WI38 (cell line): ENCODE results near the gene TAS1R3.

Experiments used
- H3K4me3 ChIP-seq: 2 replicates; pipeline ENCODE4 v1.5.1; 2011; ENCODE audit warnings: low read depth, mild to moderate bottlenecking, control low read depth, low read length
- TF ChIP-seq, protein P1 (sequence below): IDR thresholded peaks from 2 replicates; pipeline ENCODE4 v1.5.1; 2012; ENCODE audit warnings: low read depth, mild to moderate bottlenecking, control low read depth, low read length

The TAS1R3 gene

GRCh38 chr1:1349256-1350012 is 18.4 kb downstream of the TAS1R3 start, which contains the start of gene DVL1:
Gene DVL1, minus strand, starts transcription at chr1:1349418. Its CDS starts 353 bp downstream, at chr1:1349065.
- H3K4me3 ChIP-seq = peak within 1 kb of the TSS; percentile 74
- TF ChIP-seq, protein P1, sequence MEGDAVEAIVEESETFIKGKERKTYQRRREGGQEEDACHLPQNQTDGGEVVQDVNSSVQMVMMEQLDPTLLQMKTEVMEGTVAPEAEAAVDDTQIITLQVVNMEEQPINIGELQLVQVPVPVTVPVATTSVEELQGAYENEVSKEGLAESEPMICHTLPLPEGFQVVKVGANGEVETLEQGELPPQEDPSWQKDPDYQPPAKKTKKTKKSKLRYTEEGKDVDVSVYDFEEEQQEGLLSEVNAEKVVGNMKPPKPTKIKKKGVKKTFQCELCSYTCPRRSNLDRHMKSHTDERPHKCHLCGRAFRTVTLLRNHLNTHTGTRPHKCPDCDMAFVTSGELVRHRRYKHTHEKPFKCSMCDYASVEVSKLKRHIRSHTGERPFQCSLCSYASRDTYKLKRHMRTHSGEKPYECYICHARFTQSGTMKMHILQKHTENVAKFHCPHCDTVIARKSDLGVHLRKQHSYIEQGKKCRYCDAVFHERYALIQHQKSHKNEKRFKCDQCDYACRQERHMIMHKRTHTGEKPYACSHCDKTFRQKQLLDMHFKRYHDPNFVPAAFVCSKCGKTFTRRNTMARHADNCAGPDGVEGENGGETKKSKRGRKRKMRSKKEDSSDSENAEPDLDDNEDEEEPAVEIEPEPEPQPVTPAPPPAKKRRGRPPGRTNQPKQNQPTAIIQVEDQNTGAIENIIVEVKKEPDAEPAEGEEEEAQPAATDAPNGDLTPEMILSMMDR = peak; percentile 33; the same call in 1 of the 2 replicates

DNA sequence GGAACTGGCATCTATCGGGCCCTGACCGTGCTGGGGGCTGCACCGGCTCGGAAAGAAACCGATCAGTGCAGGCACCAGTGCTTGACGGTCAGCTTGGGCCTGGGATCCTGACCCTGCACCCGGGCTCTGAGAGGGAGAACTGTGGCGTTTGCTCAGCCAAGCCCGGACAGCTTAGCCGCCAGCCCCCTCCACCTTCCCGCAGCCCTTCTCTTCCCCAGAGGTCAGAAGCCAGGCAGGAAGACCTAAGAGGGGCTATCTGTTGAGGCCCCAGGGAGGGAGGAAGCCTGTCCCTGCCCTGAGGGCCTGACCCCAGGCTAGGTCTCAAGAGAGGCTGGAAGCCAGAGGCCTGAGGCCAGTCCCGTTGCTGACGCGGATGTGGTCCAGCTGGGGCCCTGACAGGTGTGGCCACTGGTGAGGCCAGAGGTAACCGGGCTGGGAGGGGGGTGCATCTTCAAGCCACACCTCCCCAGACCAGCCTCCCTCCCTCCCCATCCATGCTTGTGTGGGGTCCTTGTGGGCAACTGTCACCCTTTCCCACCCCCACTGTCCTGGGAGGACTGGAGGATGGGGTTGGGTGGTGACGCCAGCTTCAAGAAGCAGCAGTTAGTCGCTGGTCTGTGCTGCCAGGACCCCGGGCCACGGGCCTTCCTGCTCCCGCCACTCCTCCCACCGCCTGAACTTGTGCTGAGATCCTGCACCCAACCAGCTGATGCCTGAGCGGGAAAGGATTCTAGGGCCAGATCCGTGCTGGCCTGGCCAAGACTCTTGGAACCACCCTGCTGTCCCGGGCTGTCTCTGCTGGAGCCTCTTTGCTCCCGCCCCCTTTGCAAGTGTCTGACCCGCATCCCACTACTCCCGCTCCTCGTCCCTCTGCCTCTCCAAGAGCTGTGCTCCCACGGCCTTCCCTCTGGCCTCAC is 20.7 kb downstream of the TAS1R3 start:
- no peak overlapping the region for H3K4me3 ChIP-seq
- TF ChIP-seq, protein P1 = no peak

- H3K4me3 ChIP-seq = no peak overlapping the region
- TF ChIP-seq, protein P1 = no peak
Measured at GRCh38 chr1:1352786-1353388, 21.8 kb downstream of the TAS1R3 start.

GRCh38 chr1:1353389-1354151 is 22.5 kb downstream of the TAS1R3 start:
- no peak overlapping the region for H3K4me3 ChIP-seq
- TF ChIP-seq, protein P1 = no peak

DNA sequence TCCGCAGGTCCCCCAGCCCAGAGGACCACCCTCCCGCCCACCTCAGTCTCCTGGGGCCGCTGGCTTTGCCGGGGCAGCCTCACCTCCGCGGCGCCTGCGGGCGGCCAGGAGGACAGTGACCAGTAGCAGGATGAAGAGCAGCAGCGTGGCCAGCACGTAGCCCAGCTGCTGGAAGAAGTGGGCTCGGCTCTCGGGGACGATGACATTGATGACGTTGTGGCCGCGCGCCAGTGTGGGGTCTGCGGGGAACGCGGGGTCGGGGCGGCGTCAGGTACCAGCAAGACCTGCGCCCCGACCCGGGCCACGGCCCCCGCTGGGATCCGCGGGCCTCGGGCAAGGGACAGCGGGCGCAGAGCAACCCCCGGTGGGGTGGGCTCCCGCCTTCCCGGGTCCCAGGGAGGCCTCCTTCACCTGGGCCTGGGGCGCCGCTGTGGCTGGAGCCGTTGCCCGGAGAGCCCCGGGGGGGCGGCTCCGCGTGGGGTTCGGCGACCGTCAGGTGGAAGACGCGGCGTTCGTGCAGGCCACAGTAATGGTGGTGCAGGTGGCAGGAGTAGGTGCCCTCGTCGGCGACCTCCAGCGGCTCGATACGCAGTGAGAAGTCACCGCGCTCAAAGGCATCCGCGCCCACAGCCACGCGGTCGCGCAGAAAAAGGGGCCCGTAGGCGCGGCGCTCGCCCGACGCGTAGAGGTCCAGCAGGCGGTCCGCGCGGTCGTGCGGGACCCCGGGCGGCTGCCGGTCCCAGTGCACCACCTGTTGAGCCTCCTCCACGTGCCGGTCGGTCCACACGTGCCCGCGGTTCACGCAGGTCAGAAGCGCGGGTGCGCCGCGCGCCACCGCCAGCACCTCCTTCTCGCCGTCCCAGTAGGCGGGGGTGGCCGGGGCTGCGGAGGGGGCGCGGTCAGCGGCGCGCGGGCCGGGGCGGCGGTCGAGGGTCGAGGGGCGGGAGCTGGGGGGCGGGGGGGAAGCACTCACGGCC is 23.5 kb downstream of the TAS1R3 start:
- no peak overlapping the region for H3K4me3 ChIP-seq
- TF ChIP-seq, protein P1 = no peak

DNA sequence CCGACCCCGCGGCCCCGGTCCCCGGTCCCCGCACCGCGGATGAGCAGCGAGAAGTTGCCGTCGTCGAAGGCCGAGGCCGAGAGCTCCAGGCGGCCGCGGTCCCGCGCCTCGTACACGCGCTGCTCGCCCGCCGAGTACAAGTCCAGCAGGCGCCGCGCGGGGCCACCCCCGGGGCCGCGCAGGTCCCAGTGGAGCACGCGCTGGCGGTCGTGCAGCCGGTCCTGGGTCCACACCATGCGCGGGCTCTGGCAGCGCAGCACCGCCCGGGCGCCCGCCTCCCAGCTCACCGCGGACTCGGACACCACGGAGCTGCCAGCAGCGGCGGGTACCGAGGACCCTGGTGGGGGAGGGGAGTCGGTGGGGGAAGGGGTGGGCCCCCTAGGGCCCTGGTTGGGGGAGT is 24.3 kb downstream of the TAS1R3 start:
- H3K4me3 ChIP-seq = peak overlapping the region; percentile 41
- TF ChIP-seq, protein P1 = no peak
